GM04503 (cell line): ENCODE data around the gene IKZF2.
A peak's percentile ranks its signal among the peaks of the same experiment; 100 is the strongest.

ENCODE experiments used
- DNase-seq: peaks from one replicate; pipeline ENCODE4 v3.0.0-alpha.2; 2012; ENCODE audit warnings: low read depth

IKZF2 gene

DNA sequence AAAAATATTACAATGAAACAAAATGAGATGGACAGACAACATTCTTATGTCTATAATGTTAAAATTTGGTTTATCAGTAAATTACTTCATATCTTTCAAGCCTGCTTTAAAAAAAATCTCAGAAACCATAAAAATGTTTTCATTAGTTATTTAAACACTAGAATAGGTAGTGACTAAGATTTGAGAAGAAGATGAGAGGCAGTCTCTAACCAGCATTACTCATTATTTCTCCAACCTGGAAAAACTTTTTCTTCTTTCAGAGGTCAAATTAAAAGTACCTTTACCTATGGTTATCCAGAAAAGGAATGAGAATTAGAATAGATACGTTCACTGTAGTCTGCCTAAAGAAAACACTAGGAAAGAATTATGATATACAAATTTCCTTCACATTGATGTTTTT is 50.3 kb downstream of the IKZF2 start:
- DNase-seq: no peak

DNA sequence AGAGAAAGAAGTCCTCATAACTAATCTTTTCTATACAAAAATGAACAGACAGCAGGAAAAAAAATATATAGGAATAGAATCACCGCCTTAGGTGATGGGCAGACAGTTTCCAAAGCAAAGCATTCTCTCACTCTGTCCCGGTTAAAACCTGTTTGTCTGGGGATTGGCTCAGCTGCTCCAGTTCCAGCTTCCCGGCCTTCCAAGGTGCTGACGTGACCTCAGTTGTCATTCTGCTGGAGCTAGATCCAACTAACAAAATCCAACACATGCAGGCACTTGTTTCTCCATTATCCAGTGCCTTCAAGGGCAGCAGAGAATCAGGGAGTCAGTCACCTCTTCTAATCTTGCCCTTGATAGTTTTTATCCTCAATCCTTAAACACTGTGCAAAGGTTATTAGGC is 52.8 kb downstream of the IKZF2 start:
- no peak for DNase-seq

DNA sequence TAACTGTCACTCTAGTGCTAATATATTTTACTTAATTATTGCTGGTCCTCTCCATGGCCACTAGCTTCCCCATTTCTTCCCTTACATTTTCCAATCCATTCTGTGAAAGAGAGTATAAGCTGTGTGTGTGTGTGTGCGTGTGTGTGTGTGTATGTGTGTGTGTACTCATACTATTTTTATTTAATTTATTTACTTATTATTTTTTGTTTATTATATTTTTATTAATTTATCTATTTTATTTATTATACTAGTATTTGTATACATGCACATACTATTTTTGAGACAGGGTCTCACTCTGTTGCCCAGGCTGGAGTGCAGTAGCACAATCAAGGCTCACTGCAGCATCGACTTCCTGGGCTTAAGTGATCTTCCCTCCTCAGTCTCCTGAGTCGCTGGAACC is 59.6 kb downstream of the IKZF2 start:
- DNase-seq: no peak

DNA sequence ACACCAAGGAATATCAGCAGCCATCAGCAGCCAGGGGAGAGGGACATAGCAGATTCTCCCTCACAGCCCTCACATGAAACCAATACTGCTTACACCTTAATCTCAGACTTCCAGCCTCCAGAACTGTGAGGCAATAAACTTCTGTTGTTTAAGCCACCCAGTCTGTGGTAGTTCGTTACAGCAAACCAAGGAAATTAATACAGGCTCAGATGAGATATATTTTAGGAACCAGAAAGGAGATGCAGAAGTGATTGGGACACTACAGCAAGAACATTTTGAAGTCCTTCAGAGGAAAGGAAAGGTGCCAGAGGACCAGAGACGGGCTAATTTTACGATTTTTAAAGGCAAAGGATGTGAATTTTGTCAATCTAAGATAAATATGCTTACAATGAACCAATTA is 60.6 kb downstream of the IKZF2 start:
- no peak for DNase-seq

DNA sequence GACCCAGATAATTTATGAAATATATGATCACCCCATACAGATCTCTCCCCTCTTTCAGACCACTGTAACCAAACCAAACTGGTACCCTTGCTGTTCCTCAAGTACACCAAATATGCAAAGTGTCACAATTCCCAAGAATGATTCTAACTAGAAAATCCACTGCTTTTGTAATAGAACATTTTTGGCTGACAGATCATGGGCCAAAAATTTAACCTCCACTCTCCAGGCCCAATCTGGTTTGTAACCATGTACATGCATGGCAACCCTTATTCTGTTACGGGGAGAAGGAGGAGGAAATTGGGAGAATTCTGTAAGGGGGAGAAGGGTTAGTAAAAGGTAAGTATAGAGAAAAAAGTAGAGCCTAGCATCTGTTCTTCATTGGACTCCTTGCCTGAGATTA is 62.0 kb downstream of the IKZF2 start:
- DNase-seq: no peak

DNA sequence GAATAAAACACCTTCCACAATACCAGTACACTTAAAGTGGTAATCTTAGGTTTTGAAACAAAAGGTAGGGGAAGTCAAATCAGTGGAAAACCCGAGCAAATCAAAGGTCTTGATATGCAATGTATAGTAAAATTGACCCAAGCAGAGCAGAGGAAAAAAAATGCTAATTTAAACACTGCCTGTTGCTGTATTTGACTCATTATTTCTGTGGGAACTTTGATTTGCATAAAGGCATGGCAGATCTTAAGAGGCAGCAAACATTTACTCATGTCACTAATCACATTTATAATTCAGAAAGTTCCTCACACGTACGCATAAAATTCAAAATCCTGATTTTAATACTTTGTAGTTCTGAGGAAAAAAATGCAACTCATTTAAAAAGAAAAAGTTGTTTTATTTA is 64.4 kb downstream of the IKZF2 start:
- DNase-seq: no peak

DNA sequence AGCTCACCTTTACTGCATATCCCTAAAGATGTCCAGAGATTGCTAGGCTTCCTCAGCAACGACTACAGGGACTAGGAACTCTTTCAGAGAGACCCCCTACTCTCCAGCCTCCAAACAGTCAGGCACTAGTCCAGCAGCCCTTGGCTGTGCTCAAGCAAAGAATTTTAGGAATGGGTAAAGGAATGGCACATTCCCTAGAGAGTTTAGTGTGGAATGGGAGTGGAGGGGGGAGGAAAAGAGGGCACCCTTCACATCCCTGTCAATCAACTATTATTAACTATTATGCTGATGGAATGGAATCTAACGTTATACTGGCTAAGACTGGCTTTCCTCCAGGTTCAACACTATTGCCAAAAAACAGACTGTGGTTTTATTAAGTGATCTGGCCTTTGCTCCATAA is 64.8 kb downstream of the IKZF2 start:
- no peak for DNase-seq

DNA sequence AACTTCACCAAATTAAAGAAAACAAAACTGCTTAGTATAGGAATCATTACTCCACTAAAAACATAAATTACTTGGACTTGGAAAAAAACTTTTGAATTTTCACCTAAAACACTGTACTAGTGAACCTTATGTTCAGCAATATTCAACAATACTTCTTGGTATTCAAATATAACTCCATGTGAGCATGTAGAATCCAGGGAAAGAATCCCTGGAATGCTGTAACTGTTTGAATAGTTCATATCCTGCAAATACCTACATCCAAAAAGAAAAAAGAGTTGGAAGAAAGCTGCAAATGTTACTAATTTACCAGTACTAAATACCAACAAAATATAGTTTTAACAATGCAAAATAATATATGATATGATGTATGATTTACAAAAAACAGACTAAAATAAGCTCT is 65.4 kb downstream of the IKZF2 start:
- DNase-seq: no peak

DNA sequence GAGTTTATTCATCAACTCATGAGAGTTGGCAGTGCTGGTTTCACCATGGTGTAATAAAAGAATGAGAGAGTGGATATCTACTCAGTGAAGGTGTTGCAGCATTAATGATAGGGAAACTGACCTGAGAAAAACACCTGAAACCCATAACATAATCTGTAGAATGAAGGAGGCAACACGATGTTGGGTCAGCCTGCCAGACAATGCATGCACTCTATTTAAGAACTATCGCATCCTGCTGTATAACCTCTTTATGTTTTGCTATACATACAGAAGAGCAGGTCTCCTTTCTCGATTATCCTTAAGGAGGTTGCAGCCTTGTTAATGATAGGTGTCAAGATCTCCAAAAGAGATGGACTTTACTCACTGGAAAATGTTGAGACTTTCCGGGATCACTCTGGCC is 65.9 kb downstream of the IKZF2 start:
- no peak for DNase-seq

DNA sequence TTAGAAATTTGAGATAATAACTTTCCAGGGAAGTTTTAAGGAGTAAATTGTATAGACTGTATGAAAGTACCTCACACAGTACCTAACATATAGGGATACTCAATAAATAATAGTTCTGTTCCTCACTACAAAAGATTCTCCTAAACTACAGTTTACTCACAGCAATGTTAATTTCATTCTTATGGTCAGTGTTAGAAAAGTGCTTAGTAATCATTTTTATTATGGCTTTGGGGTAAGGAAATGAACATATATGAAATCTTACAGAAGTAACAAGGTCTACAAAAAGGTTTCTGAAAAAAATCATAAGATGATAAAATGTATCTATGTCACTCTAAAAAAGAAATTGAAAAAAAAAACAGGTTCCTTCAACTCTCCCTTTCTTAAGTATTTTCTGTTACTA is 67.2 kb downstream of the IKZF2 start:
- DNase-seq: no peak

DNA sequence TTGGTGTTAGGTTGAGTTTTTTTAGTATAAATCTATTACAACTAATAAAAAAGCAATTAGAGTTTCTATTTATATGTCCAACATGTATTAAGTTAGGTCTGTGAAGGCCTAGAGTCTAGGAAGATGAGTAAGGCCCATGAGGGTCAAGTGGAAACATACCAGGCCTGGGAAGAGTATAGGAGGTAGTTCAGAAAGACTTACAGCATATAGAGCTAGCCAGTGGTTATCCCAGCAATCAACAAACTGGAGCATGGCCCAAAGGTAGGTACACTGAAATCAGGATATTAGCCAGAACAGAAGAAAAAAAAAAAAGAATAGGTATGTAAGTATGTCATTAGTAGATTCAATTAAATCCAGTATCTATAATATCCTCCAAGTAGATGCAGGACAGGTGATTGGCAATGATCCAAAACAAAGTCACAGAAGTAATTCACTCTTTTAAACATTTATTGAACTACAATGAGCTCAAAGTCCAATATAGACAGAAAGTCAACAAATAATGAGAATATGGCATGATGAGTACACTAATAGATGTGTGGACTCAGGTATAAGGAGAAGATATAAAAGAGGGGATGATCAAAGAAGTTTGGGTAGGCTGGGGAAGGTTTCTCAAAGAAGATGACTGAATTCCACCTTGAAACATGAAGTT is 70.3 kb downstream of the IKZF2 start:
- DNase-seq: no peak

DNA sequence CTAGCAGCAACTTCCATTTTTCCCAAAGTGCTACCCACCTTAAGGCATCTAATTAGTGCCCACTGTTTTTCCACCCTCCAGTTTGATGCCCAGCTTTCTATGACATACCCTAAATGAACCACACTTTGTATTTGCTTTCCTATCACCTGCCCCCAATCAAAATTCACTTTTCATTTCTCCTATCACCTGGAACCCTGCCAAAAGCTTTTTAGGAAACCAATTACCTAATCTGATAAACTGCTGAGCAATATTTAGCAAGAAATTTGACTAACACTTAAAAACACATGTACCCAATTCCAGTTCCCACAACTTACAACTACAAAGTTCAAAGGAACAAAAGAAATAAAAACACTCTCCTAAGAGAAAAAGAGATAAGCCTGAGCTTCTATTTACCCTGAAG is 71.7 kb downstream of the IKZF2 start:
- no peak for DNase-seq

DNA sequence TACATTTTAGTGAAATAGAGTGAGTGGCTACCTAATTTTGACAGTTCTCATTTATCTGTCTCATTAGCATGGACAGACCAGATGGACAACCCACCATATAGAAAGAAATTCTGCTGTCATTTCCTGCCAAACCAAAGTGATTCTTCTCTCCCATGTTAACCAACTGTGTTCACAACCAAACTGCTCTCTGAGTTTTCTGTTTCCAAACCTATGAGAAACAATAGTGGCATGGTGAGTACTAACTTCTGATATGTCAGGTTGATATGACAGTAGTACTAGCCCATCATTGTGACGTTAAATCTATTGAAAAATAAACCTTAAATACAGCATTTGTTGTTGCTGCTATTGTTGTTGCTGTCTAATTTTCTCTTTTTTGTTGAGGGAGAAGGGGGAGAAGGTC is 72.7 kb downstream of the IKZF2 start:
- no peak for DNase-seq

DNA sequence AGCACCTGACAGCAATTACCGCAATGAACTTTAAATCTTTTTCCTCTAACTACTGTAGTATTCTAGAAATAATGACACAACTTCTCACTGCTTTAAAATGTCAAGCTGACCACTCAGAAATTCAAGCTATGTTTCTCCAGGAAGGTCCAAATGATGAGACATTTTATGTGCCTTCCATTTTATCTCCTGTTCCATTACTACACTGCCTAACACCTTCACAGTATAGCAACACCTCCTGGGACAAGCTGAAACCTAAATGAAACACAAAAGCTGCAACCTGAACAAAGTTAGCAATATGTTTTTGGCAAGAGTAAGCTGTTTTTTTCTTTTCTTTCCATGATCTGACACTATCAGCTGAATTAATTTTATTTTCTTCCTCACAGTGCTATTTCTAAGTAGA is 81.9 kb downstream of the IKZF2 start:
- DNase-seq: no peak

DNA sequence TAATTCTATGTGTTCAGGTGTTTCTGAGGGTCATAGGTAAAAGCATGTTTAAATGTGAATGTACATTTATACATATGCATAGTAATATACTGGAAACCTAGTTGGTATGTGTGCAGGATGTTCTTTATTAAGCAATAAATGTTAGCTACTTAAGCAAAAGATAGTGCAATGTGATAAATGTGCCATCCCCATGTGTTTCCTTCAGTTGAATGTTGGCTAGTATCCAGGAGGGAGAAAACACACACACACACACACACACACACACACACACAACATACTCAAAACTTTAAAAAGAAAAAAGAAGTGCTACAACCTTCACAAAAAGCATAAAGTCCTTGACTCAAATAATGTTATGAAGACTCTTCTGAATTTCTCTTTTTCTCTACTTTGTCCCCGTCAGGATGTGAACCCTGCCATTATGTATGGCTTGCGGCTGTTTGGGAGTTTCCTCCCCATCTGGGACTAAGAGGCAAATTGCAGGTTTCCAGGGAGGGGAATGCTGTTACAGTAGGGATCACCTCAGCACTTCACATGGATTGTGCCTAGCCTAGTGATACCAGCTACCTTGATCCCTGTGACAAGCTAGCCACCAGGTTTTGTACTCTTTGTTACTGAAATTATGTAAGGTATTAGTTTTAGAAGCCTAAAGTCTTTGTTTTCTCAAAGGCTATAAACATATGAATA is 82.6 kb downstream of the IKZF2 start:
- no peak for DNase-seq

DNA sequence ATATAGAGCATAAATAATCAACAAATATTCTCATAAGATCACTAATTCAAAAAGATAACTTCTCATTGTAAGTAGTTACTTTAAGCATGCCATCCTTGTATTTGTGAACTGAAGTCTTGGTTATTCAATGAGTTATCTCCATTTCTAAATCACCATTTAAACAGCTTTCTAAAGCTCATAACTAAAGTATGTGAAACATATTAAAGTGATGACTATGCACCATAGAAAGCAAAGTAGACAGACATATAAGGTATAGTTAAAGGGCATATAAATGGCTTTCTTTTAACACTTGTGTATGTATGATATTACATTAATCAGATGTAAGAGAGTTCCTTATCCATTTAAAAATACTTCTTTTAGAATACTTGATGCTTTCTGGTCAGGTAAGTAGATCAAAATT is 83.5 kb downstream of the IKZF2 start:
- DNase-seq: no peak

DNA sequence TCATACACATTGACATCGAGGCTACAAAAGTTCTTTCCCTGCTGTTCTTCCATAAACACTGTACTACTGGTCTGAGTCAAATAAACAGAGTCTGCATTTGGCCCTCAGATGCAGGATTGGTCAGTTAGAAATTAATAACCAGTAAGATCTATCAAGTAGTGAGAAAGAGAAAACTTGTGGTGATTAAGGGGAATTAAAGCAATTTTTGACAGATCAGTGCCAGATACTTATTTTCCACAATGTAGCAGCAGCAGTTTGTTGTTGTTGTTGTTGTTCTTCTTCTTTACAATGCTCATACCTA is 85.0 kb downstream of the IKZF2 start:
- DNase-seq: no peak

DNA sequence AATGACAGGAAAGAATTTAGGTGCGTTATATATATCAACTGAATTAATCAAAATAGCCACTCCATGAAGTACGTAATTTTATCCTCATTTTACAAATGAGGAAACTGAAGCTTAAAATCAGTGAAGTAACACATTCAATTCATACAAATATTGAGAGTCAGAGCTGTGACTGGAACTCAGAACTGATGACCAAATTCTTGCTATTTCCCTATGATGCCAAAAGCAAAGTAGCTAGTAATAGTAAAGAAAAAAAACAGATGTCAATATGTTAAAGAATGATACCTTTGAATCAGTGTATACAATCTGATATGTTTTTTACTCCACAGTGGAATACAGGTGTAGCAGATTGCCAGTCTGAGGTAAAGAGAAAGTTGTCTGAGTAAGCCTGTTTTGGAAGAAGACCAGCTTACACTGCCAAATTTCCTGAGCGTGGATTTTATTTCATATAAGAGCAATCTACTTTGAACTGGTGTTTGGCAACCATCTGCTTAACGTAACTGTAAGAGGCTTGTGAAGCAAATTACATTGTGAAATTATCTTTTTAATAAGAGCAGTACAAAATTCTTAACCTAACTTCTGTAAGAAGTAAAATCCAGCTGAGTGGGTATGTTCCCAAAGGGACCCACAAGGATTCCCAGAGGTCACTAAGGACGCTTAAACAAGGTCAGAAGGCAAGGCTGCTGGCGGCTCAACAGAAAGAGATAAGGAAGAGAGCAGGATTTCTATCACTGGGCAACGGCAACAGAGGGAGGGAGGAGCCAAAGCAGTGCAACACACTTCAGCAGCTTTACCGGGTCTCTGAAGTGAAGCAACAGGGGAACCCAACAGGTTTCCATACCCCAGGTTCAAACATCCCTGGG is 85.6 kb downstream of the IKZF2 start:
- DNase-seq: no peak

DNA sequence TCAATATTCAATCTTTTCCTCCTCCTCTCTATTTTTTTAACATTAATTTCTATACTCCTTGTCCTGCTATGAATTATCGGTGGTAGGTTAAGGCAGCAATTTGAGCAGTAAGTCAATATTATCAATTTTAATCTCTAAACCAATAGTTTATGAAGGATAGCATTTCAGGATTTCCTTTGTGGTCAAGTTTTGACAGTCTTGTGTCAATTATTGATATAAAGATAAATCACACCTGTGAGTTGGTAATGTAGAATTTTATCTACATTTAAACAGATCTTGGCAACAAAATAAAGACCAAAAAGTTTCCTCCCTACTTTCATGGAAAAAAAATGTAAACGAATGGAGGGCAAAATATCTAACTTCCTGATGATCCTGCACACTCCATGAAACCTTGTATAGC is 87.3 kb downstream of the IKZF2 start:
- no peak for DNase-seq

DNA sequence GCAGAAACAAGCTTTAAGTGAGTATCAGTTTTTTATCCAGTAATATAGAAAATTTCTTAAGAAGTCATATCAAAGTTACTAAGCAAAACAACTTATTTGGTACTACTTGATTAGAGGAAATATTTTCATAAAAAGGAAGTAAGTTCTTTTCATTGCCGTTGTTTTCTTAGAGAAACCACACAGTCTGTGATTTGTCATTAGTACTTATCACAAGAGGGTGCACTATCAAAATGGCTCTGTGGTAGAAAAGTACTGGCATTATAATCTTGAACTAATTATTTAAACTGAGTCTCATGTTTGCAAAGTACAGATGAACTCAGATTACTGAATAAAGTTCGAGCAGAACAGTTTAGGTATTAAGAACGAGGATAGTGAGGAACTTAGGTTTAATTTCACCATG is 93.4 kb downstream of the IKZF2 start:
- DNase-seq: no peak

DNA sequence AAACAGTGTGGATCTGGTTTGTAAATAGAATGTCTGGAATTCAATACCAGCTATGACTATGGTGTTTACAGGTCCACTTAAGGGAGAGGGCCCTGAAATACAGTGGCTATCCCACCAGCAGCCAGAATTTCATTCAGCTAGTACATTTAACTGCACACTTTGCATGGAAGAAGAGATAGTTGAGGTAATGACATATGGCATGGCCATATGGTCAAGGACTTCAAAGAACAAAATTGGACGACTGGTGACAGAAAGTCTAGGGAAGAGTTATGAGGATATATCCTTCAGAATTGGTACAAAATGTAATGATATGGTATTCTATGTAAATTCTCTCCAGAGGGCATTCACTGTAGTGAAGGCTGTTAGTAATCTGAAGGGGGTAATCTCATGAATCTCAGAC is 105.0 kb downstream of the IKZF2 start:
- DNase-seq: no peak

DNA sequence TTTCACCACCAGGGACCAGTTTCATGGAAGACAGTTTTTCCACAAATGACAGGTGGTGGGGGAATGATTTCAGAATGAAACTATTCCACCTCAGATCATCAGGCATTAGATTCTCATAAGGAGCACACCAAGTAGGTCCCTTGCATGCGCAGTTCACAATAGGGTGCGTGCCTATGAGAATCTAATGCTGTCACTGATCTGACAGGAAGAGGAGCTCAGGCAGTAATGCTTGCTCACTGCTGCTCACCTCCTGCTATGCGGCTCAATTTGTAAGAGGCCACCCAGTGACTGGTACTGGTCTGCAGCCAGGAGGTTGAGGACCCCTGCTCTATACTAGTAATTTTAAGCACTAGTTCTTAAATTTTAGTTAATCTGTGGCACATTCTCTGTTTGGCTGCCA is 107.8 kb downstream of the IKZF2 start:
- DNase-seq: no peak

DNA sequence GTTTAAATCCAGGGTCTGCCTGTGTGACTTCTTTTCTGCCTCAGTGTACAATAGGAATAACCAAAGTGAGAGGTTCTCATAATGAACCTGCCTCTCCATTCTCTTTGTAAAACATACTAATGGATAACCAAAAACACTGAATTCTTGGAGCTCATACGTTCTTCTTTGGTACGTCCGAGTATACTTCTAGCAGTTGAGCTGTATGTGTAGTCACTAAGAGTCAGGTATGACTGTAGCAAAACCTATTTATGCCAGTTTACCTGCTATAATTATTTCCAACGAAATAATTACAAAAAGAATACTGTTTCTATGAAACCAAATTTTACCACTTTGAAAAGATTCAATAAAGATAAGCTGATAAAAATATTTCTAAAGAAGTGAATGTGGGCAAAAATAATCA is 109.2 kb downstream of the IKZF2 start:
- DNase-seq: no peak

DNA sequence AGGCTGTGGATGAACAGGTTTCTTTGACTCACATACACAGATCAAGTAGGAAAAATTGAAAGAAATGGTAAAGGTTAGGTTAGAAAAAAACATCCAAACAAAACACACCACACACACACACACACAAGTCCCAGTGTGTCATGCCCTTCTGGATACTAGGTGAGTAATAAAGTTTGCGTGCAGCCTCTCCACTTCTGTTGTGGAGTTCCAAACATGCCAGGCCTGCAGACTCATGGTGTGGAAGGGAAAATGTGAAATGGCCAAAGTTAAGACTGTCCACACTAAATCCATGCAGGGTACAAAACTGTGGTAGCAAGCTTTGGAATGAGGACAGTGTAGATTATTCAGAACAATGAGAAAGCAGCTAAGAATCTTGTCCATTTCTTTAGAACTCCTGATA is 114.6 kb downstream of the IKZF2 start:
- DNase-seq: peak; percentile 66
